Stimulated activated CD4-positive, alpha-beta T cell treated with anti-CD3 and anti-CD28 coated beads, TNF-alpha, amount 100 ng/mL, for 1 hour (primary cell): ENCODE measurements around the gene GRIN1.

Experiments used
- DNase-seq, 3 donors: peaks; one replicate each; pipeline ENCODE4 v3.0.0-alpha.2; 2020; ENCODE audit warnings: low read depth in 3 of 3, low spot score in 1 of 3

Gene GRIN1

GRCh38 chr9:137138722-137139467 lies at the start of gene GRIN1:
TSS of gene GRIN1 (plus strand) at chr9:137139154. CDS start at chr9:137139487, 333 bp downstream.
- DNase-seq = no peak

GRCh38 chr9:137089232-137089947 lies 49.6 kb upstream of the GRIN1 start:
- DNase-seq = no peak

GRCh38 chr9:137095664-137096517 lies 43.1 kb upstream of the GRIN1 start:
- DNase-seq = peak; percentile 68 to 71 (median 68)

- no peak for DNase-seq
Measured at GRCh38 chr9:137096785-137097546, 42.0 kb upstream of the GRIN1 start.

GRCh38 chr9:137097761-137098462 lies 41.0 kb upstream of the GRIN1 start:
- no peak for DNase-seq

- no peak for DNase-seq
Measured at GRCh38 chr9:137099231-137099630, 39.7 kb upstream of the GRIN1 start.

- no peak for DNase-seq
Measured at GRCh38 chr9:137103206-137103999, 35.6 kb upstream of the GRIN1 start.

- no peak for DNase-seq
Measured at GRCh38 chr9:137105814-137106661, 32.9 kb upstream of the GRIN1 start.

GRCh38 chr9:137106662-137107250 lies 32.2 kb upstream of the GRIN1 start:
- no peak for DNase-seq

GRCh38 chr9:137107312-137107921 lies 31.5 kb upstream of the GRIN1 start:
- no peak for DNase-seq

GRCh38 chr9:137107982-137108381 lies 31.0 kb upstream of the GRIN1 start:
- no peak for DNase-seq

- no peak for DNase-seq
Measured at GRCh38 chr9:137108608-137109249, 30.2 kb upstream of the GRIN1 start.

GRCh38 chr9:137109250-137110146 lies 29.5 kb upstream of the GRIN1 start:
- DNase-seq = no peak

GRCh38 chr9:137110147-137110910 lies 28.6 kb upstream of the GRIN1 start:
- no peak for DNase-seq
